OCI-LY7 (cell line): ENCODE data around the gene MOB3B. TPM values are rescaled to one million over a fixed set of nuclear protein-coding genes. Genes with fewer than 3 reads are reported as not detected.

ENCODE experiments used
- BruUV-seq: library from RNA; stranded (reverse); fragments of 400-500 nt; replicated peaks from 2 replicates; lab custom pipeline; 2021; lab: Mats Ljungman, UMichigan
- CTCF ChIA-PET: fragments of 300-600 bp; sonication (Branson Sonifier 250); formaldehyde crosslinking; loops from one replicate; lab custom pipeline; 2022; ENCODE audit warnings: antibody characterized with exemption; ENCODE audit not compliant: unreplicated experiment; lab: Charles Lee
- POLR2A ChIA-PET: fragments of 300-600 bp; sonication (Branson Sonifier 250); formaldehyde crosslinking; loops from one replicate; lab custom pipeline; 2022; ENCODE audit warnings: antibody characterized with exemption; lab: Charles Lee
- DNase-seq: peaks from one replicate; pipeline ENCODE4 v3.0.0-alpha.2; 2015; ENCODE audit warnings: low spot score
- H2AFZ ChIP-seq: fragments of 200-600 bp; sonication (generic), shearing (Covaris generic); 2 replicates; pipeline ENCODE4 v1.6.1; 2014; ENCODE audit warnings: mild to moderate bottlenecking, antibody characterized with exemption, low read length, moderate library complexity
- H3K27ac ChIP-seq: fragments of 200-600 bp; sonication (generic); 2 replicates; pipeline ENCODE4 v1.5.1; 2014; ENCODE audit warnings: mixed run types, low read depth, mild to moderate bottlenecking, moderate library complexity, low read length, inconsistent platforms; ENCODE audit not compliant: poor library complexity, severe bottlenecking
- H3K36me3 ChIP-seq: fragments of 200-600 bp; sonication (generic); 2 replicates; pipeline ENCODE4 v1.6.1; 2014; ENCODE audit warnings: mild to moderate bottlenecking, antibody characterized with exemption, low read length, moderate library complexity, mixed read lengths; ENCODE audit not compliant: insufficient read depth
- H3K4me1 ChIP-seq: fragments of 200-600 bp; sonication (generic); 2 replicates; pipeline ENCODE4 v1.5.1; 2014; ENCODE audit warnings: mild to moderate bottlenecking, low read length; ENCODE audit not compliant: insufficient read depth, poor library complexity, severe bottlenecking
- H3K4me2 ChIP-seq: fragments of 200-600 bp; sonication (generic); 2 replicates; pipeline ENCODE4 v1.6.1; 2014; ENCODE audit warnings: mild to moderate bottlenecking, low read length
- H3K4me3 ChIP-seq: fragments of 200-600 bp; sonication (generic); 2 replicates; pipeline ENCODE4 v1.5.1; 2014; ENCODE audit warnings: mild to moderate bottlenecking, low read depth, low read length; ENCODE audit not compliant: poor library complexity, severe bottlenecking
- H3K79me2 ChIP-seq: fragments of 200-600 bp; sonication (generic); 2 replicates; pipeline ENCODE4 v1.6.1; 2016; ENCODE audit warnings: low read depth, mild to moderate bottlenecking, low read length, moderate library complexity, mixed read lengths; ENCODE audit not compliant: insufficient read depth
- H3K9me2 ChIP-seq: fragments of 200-600 bp; sonication (generic); 2 replicates; pipeline ENCODE4 v1.6.1; 2016; ENCODE audit warnings: mild to moderate bottlenecking, low read length, mixed read lengths; ENCODE audit not compliant: insufficient read depth
- H3K9me3 ChIP-seq: fragments of 200-600 bp; sonication (generic); 2 replicates; pipeline ENCODE4 v1.6.1; 2014; ENCODE audit warnings: mild to moderate bottlenecking, mixed run types, low read length, mixed read lengths
- H4K20me1 ChIP-seq: fragments of 200-600 bp; sonication (generic); 2 replicates; pipeline ENCODE4 v1.6.1; 2014; ENCODE audit warnings: mild to moderate bottlenecking, antibody characterized with exemption, low read length, moderate library complexity, mixed read lengths; ENCODE audit not compliant: insufficient read depth
- EZH2phosphoT487 ChIP-seq: fragments of 200-600 bp; sonication (generic); IDR thresholded peaks from 2 replicates; pipeline ENCODE4 v1.6.1; 2018; ENCODE audit warnings: low read depth, borderline replicate concordance, mild to moderate bottlenecking, mixed run types, antibody characterized with exemption, low read length, moderate library complexity, mixed read lengths
- intact Hi-C: fragments of 100-400 bp; cut with micrococcal nuclease; formaldehyde crosslinking; loops from one replicate; pipeline ENCODE4 v1.10.0; 2022; ENCODE audit not compliant: unreplicated experiment
- total RNA-seq, 2 experiments: library from RNA; depleted of rRNA in 1 of 2; stranded (reverse); fragments of >200 nt in 1 of 2; shearing (Covaris generic) in 1 of 2; gene quantifications; 2 replicates each; pipeline ENCODE4 v1.2.3, GENCODE V29; 2014 to 2022
- TF ChIP-seq, protein P1 (sequence below): fragments of 200-600 bp; sonication (generic); conservative IDR thresholded peaks from 2 replicates; pipeline ENCODE4 v1.5.1; 2014; ENCODE audit warnings: mild to moderate bottlenecking, antibody characterized with exemption, low read length, moderate library complexity, mixed read lengths

MOB3B gene
- total RNA-seq, 2 experiments from 2014 or later: 0.04 TPM; not detected in 1

DNA sequence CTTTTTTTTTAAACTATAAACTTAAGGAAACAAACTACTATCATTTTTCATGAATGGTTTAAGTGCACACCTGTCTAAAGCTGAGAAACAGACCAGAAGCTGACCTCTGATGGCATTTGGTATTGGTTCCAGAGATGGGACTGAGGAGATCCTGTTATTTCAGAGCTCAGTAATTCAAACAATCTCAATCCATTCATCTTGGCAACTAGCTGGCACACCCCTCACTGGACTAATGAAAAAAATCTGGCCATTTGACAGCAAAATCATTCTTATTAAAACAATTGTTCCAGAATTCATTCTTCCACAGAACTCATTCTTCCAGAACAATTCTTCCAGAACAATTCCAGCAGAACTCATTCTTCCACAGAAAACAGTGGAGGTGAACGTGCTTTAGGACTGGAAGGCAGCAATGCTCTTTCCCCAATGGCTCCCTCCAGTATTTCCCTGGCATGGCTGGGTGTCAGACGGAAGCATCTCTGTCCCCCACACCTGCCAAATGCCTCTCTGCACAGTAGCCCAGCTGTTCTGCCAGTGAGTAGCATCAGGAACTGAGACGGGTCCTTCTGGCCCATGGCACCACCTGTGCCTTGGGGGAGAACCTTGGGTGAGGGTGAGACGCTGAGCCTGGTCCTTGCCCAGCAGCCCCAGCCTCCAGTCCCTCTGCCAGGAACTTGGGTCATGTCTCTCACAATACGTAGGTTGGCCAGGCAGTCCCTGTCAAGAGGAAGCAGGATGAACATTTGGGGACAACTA is 145.2 kb downstream of the MOB3B start:
- TF ChIP-seq, protein P1, sequence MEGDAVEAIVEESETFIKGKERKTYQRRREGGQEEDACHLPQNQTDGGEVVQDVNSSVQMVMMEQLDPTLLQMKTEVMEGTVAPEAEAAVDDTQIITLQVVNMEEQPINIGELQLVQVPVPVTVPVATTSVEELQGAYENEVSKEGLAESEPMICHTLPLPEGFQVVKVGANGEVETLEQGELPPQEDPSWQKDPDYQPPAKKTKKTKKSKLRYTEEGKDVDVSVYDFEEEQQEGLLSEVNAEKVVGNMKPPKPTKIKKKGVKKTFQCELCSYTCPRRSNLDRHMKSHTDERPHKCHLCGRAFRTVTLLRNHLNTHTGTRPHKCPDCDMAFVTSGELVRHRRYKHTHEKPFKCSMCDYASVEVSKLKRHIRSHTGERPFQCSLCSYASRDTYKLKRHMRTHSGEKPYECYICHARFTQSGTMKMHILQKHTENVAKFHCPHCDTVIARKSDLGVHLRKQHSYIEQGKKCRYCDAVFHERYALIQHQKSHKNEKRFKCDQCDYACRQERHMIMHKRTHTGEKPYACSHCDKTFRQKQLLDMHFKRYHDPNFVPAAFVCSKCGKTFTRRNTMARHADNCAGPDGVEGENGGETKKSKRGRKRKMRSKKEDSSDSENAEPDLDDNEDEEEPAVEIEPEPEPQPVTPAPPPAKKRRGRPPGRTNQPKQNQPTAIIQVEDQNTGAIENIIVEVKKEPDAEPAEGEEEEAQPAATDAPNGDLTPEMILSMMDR: no peak
- TF ChIP-seq EZH2phosphoT487: no peak
- DNase-seq: peak; percentile 39
- POLR2A ChIA-PET: interaction anchor here (1.0 kb wide), 1 partner anchor 12 kb away, joined by 3 read pairs; no protein-coding TSS in a partner anchor
- BruUV-seq: no TSS peak
- Histone ChIP-seq H3K4me3 (no peak overlapping the region), H4K20me1 (peaks cover 9% of the 10 kb centered on the region; the same call in 1 of the 2 replicates), H3K9me2 (no peaks in the 10 kb centered on the region), H3K4me1 (peaks cover 53% of the 10 kb centered on the region), H3K79me2 (no peaks in the 10 kb centered on the region), H2AFZ (no peak overlapping the region), H3K9me3 (no peaks in the 10 kb centered on the region), H3K4me2 (peak overlapping the region; percentile 52), H3K36me3 (no peaks in the 10 kb centered on the region), H3K27ac (no peak overlapping the region)
- CTCF ChIA-PET: no interaction called here
- intact Hi-C loops: no loop called here

DNA sequence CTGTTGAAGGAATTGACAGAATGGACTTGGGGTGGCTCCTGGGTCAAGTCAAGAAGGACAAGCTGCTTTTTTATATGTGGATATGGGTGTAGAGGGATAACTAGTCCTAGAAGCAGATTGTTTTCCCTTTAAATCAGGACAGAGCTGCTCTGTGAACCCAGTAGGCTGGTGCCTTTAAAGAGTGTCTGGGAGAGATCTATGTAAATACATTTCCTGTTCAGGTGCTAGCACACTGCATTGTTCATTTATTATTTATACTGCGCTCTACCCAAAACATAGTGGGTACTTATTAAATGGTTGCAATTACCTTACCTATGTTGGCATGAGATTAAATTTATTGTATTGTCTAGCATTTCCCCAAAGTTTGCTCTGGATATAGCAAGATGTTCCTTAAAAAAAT is 146.1 kb downstream of the MOB3B start:
- Histone ChIP-seq H2AFZ (no peak overlapping the region), H4K20me1 (peaks cover 9% of the 10 kb centered on the region; the same call in 1 of the 2 replicates), H3K79me2 (no peaks in the 10 kb centered on the region), H3K9me2 (no peaks in the 10 kb centered on the region), H3K36me3 (no peaks in the 10 kb centered on the region), H3K27ac (no peak overlapping the region), H3K4me3 (peak overlapping the region; percentile 7), H3K4me2 (peak overlapping the region; percentile 52), H3K9me3 (no peaks in the 10 kb centered on the region), H3K4me1 (peaks cover 63% of the 10 kb centered on the region)
- TF ChIP-seq, protein P1: no peak
- no peak for TF ChIP-seq EZH2phosphoT487
- peak; percentile 39 for DNase-seq
- ChIA-PET POLR2A (no interaction called here), CTCF (no interaction called here)
- intact Hi-C loops: no loop called here
- BruUV-seq: no TSS peak

DNA sequence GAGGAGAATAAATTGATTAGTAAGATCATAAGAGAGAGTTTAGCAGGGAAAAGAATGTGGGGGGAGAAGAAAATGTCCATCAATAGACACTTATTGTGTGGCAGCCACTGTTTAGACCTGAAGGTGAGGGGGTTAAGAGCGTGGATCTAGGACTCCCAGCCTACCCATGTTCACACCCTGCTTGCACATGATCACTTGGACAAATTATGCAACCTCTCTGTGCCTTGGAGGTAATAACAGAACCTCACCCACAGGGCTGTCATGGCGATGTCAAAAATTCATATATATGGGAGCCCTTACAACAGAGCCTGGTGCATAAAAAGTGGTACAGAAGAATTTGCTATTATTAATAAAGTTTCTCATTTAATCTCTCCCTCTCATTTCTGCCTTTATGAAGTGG is 146.6 kb downstream of the MOB3B start:
- H3K79me2 ChIP-seq: no peaks in the 10 kb centered on the region
- CTCF ChIA-PET: no interaction called here

More for the DNA sequence above, 146.6 kb downstream of the MOB3B start:
- intact Hi-C loops: no loop called here
- no peaks in the 10 kb centered on the region for H3K9me2 ChIP-seq
- H3K9me3 ChIP-seq: no peaks in the 10 kb centered on the region
- TF ChIP-seq, protein P1: no peak
- TF ChIP-seq EZH2phosphoT487: no peak
- peak overlapping the region; percentile 52 for H3K4me2 ChIP-seq
- peaks cover 9% of the 10 kb centered on the region; the same call in 1 of the 2 replicates for H4K20me1 ChIP-seq
- H3K4me3 ChIP-seq: peak overlapping the region; percentile 7
- no peak overlapping the region for H3K27ac ChIP-seq
- DNase-seq: no peak
- peaks cover 68% of the 10 kb centered on the region for H3K4me1 ChIP-seq
- BruUV-seq: no TSS peak
- H2AFZ ChIP-seq: no peak overlapping the region
- no peaks in the 10 kb centered on the region for H3K36me3 ChIP-seq
- POLR2A ChIA-PET: no interaction called here
